Heart left ventricle (tissue), 13 donors: ENCODE measurements around the gene FBXO15.

Experiments used
- POLR2A ChIP-seq, 2 donors: fragments of 450-650 bp; IDR thresholded peaks; one replicate each; pipeline ENCODE4 v1.6.1; 2017; ENCODE audit warnings: antibody characterized with exemption in 2 of 2, mild to moderate bottlenecking in 2 of 2, moderate library complexity in 2 of 2
- TF ChIP-seq, protein P1 (sequence below), 12 donors: fragments of 200-600 bp; sonication (generic) in 4 of 12; IDR thresholded peaks; one replicate each; pipeline versions ENCODE4 v1.5.0 to v1.8.0; 2018 to 2022; ENCODE audit warnings: antibody characterized with exemption in 12 of 12, mild to moderate bottlenecking in 5 of 12
- donor health status: ischemic (EF 13 %, LVEDD 7.1; RV severe dilation, severe dysfunction).
- donor health status: DM: no; HTN: yes; CAD: no.
- donor health status: DM: no; HTN: no; CAD: no.
- donor health status: ischemic (EF 25% LVEDD 6.9; RV normal size, moderate dysfunction).
- donor health status: ischemic (EF 25% LVEDD 5.7; RV mildly dilated, moderate dysfunction).
- donor health status: ischemic (EF 35%, LVEDD 5.7; RV mildly dilated, moderate dysfunction).
- donor health status: nonischemic (EF 11% LVEDD 7.7; RV severe dilation, severe dysfunction).
- donor health status: DM: yes; HTN: yes; CAD: no.
- donor health status: PGD.
- donor health status: ischemic (EF 29% LVEDD 5.4; RV normal size, mild dysfunction).
- donor health status: nonischemic (EF 23%, LVEDD 6.1; RV moderate dilation, normal function).

DNA sequence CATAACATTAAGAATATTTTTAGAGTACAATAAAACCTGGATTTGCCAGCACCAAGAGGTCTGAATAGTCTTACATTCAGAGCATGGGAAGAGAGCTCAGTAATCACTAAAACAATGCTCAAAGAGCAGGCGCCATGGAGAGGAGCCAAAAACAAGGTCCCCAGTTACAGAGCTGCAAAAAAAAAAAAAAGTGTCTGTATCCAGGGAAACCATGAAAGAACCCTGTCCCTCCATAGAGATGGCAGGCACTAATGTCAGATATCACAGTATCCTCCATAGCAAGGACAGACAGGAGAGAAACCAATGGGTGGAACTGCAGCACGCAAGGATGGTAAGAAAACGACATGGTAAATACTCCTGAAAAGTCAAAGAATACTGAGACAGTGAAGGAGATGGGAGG lies 19.5 kb downstream of the FBXO15 start:
- TF ChIP-seq, protein P1, sequence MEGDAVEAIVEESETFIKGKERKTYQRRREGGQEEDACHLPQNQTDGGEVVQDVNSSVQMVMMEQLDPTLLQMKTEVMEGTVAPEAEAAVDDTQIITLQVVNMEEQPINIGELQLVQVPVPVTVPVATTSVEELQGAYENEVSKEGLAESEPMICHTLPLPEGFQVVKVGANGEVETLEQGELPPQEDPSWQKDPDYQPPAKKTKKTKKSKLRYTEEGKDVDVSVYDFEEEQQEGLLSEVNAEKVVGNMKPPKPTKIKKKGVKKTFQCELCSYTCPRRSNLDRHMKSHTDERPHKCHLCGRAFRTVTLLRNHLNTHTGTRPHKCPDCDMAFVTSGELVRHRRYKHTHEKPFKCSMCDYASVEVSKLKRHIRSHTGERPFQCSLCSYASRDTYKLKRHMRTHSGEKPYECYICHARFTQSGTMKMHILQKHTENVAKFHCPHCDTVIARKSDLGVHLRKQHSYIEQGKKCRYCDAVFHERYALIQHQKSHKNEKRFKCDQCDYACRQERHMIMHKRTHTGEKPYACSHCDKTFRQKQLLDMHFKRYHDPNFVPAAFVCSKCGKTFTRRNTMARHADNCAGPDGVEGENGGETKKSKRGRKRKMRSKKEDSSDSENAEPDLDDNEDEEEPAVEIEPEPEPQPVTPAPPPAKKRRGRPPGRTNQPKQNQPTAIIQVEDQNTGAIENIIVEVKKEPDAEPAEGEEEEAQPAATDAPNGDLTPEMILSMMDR (IDR thresholded peaks at IDR 0.05): no peak
- no peak for TF ChIP-seq POLR2A (IDR thresholded peaks at IDR 0.05)
